HG03097 (cell line): ENCODE measurements around the gene CARMIL1.

ENCODE experiments used
- ATAC-seq: cut with Tn5 transposase; IDR thresholded peaks from one replicate; pipeline ENCODE4 v1.9.1; 2021; ENCODE audit not compliant: unreplicated experiment, low FRiP score

The CARMIL1 gene

DNA sequence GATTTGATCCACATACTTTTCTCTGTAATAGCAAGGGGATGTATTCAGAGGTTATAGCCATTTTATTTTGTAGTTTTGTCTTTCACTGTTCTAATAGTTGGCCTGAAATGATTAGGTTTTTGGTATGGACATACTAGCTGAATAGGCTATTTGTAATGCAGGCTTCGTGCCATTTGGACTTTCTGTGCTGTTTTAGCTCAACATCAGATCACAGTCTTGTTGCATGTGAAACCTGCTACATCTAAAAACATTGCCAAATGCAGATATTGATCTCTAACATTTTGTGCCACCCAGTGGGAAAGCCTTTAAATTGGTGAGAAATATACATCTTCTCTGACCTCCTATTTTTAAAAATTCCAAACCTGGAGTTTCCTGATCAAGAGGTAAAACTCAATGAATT, 215.3 kb downstream of the CARMIL1 start:
- no peak for ATAC-seq

DNA sequence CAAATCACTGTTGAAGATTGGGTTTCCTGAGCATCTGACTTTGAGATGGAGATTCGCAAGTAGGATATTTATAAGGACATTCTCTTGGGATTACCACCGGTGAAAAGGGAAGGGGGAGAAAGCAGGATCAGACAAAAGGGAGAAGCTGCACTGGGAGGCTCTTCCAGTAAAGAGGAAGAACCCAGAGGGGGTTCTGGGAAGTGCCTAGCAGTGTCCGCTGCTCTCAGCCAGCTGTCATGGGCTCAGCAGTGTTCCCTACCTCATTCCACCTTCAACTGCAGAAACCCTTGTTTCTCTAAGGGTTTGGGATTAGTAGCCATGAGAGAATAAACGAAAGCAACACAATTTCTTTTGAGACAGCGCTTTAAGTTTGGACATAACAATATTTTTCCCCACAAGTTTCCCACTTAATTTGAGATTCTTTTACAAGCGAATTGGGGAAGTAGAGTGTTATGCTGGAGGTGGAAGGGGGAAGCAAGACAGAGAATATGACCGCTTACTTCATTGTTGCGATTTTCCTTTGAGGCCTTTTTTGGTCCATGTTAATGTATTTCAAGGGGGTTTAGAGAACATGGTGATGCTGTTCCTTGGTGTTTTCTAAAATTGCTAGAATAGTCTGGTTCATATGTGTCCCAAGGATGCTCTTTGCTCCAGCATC, 218.3 kb downstream of the CARMIL1 start:
- ATAC-seq, result no peak

DNA sequence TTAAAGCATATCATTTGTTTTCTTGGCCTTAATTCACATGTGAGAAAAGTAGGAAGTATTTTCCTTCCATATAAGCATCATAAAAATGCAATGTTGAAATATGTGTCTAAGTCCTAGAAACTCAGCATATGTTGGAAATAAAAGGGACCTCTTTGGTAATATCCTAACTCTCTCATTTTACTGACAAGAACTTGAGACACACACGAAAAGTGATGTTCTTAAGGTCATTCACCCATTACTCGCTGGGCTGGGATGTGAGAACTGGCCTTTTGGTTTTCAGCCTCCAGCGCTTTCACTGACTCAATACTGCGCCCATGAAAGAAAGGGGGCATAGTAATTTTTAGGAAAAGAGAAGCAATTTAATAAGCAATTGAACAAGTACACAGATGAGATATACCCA, 219.3 kb downstream of the CARMIL1 start:
- no peak for ATAC-seq

DNA sequence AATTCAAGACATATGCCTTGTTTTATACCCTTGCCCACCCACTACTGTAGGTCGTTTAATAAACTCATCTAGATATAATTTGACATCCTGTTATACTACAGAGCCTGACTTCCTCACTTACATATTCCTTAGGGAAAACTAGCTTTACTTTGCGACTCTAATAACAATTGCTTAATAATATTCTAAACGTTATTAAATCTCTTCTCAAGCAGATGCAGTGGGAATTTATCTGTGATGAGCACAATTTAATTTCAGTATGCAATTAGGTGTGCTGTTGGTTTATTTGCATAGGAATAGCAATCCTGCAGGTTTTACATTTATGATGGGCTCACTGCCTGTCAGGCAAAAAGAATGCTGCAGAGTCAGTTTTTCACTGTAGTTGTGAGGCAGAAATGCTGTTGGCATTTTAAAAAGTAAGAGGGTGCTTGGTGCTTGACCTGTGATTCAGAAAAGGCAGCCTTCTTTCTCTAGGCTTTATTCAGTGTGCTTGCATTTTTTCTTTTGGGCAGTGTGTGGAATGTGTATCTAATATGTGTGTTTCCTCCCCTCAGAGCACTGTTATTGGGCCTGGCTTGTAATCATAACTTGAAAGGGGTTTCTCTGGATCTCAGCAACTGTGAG, 220.6 kb downstream of the CARMIL1 start:
- no peak for ATAC-seq

DNA sequence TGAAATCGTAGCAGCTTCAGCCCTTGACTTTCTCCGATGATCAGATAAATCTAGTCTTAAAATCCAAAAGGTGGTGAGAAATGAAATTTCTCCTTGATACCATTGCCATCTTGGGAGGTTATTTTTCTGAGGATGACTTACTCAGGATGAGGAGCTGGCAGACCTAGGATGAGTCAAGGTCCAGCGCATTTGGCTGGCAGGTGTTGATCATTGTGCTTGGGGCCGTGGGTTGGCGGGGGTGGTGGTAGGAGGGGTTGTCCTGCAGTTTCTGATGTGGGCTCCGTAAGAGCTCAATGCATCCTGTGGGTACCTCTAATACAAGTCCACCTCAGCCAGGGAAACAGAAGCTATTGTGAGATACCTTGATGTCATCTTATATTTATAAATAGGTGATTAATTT, 224.5 kb downstream of the CARMIL1 start:
- no peak for ATAC-seq

DNA sequence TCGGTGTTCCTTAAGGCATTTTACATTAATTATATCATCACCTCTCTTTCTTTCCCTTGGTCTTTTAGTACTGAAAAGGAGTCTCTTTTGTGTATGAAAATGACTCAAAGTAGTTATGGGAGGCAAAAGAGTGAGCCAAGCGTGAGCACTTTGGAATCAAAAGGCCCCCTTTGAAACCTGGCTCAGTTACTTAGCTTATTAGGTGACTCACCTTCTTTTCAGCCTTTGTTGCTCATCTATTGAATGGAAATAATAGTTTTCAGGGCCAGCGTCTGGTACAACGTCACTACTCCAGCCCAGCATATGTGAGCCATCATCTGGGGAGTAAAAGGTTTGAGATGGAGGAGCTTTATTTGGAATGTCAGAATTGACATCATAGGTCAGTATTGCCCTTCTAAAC, 225.5 kb downstream of the CARMIL1 start:
- ATAC-seq, result no peak

DNA sequence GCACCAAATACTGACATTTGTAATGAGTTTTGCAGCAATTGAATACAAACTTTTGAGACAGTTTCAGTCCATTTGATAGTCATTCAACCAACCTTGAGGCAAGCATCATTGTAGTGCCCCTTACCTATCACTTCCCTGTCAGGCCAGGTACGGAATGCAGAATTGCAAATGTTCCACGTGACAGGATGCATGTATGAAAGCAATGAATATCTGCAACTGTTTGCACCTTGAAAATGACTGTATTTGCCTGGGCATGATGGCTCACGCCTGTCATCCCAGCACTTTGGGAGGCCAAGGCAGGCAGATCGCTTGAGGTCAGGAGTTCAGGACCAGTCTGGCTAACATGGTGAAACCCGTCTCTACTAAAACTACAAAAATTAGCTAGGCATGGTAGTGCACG, 226.8 kb downstream of the CARMIL1 start:
- no peak for ATAC-seq

DNA sequence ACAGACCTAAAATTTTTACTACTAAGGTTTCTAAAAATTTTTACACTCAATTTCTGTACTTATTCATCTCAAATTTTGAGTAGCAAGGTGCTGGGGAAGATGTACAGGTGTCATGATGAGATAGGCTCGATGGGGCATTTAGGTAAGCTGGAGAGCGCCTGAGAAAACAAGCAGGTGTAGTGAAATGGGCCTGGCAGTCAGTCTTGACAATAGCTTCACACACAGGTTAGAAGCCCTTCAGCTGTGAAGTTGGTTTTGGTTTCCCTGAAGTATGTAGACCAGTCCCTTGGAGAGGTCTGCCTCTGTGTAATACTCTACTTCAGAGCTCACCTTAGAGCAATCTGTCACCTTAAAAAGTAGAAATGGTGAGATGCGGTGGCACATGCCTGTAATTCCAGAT, 228.9 kb downstream of the CARMIL1 start:
- no peak for ATAC-seq

DNA sequence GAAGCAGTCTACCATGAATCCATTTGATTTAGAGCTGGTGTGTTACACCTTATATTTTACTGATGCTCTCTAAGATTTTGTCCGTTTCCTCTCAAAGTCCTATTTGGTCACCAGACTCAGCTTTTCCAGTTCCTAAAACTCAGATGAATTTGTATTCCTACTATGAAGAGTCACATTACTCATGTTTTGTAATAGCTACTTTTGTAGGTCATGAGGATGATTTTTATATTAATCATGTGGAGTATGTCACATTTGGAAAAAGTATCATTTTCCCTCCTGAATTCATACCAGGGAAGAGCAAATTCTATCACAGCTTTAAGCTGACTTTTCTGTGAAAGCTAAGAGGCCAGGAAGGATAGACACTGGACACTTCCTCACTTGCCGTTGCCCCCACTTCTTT, 232.2 kb downstream of the CARMIL1 start:
- ATAC-seq, result no peak

DNA sequence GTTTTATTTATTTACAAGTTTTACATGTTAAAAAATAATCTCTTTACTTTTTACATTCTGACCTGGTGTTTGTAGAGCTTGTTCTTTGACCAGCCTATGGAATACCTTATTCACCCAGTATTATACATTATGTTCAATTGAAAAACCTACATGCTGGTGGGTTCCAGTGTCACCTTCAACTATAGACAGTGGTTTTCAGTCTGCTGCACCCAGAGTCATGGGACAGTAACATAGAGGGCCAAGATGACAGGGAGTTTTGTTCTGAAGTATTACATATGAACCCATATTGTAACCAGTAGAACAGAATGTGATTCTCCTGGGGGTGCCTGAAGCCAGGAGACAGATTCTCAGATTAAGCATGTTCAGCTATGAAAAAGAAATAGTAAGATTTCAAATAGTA, 233.4 kb downstream of the CARMIL1 start:
- ATAC-seq, result no peak

DNA sequence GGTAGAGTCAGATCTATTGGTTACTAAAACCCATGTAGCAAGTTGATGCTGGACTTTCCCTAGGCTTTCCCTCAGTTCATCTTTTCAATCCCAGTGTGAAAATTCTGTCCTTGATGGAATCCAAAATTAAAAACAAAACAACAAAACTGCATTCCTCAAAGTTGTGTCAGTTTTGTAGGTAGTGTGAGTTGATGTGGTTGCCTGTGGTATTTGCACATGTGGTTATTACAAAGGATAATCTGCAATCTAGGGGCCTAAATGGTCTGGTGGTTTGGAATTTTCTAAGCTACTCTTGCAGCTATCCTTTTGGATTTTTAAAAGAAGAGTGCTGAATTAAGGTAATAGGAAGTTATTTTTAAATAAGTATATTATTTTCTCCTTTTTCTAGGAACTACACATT, 240.7 kb downstream of the CARMIL1 start:
- ATAC-seq, result no peak

DNA sequence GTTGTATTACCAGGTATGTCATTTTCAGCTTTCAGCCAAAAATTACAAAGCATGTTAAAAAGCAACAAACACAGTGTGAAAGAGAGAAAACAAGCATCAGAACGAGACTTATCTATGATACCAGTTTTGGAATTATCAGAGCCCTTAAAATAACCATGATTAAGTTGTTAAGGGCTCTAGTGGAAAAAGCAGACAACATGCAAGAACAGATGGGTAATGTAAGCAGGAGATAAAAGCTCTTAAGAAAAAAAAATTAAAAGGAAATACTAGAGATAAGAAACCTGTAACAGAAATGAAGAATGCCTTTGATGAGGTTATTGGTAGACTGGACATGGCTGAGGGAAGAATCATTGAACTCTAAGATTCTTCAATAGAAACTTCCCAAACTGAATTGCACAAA, 245.4 kb downstream of the CARMIL1 start:
- no peak for ATAC-seq

DNA sequence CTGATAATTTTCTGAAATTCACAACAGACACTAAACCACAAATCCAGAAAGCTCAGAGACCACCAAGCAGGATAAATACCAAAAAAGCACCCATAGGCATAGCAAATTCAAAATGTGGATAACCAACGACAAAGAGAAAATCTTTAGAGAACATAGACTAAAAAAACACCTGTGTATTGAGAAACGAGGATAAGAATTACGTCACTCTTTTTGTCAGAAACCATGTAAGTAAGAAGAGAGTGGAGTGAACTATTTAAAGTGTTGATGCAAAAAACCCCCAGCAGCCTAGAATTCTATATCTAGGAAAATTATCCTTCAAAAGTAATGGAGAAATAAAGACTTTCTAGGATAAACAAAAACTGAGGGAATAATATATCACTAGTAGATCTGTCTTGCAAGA, 245.9 kb downstream of the CARMIL1 start:
- no peak for ATAC-seq

DNA sequence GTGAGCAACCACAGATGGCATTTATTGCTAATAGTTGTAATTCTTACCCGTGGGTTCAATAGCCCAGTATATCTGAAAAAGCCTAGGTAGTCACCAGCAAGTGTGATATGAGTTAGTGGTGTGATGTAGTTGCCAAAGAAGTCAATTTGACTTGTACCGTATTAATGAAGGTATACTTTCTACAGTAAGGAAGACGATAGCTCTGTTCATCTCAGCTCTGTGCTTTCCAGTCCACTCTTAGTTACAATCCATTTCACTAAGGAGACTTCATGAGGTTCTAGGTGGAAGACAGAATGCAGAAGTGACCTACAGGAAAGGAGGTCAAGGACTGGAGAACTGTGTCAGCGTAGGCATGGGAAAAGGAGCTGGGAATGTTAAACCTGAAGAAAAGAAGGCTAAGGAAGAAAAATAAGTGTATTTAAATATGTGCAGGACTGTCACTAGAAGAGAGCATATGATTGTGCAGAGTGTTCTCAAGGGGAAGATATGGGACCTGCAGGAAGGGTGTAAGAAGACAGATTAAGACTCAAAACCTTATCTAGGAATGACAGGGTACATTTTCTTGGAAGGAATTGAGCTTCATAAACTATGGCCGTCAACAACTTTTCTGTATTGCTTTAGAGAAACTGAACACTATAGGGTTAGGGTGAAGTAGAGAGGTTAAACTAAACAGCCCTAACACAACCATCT, 255.9 kb downstream of the CARMIL1 start:
- ATAC-seq, result no peak

DNA sequence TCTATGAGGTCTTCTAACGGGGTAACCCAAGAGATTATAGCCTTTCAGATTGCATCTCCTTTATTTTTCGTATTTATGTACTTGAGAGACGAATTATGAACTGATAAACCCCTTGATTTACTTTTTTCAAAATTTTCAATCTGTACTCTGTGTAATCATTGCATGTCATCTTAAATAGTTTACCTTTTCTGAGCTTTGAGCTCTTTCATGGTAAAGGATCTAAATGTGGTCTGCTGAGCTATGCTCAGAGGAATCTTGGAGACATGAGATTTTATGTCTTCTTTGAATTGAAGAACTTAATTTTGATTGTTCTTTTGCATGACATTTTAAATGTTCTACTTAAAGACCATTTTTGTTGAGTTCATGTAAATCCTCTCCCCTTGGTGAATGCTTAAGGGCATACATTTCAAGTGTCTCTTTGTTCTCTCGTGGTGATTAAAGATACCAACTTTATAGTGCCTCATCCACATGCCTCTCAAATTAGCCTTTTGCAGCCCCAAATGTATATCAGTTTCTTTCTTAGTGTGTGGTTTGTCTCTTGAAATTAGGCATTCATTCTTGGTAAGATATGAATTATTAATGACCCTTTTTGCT, 256.6 kb downstream of the CARMIL1 start:
- no peak for ATAC-seq

DNA sequence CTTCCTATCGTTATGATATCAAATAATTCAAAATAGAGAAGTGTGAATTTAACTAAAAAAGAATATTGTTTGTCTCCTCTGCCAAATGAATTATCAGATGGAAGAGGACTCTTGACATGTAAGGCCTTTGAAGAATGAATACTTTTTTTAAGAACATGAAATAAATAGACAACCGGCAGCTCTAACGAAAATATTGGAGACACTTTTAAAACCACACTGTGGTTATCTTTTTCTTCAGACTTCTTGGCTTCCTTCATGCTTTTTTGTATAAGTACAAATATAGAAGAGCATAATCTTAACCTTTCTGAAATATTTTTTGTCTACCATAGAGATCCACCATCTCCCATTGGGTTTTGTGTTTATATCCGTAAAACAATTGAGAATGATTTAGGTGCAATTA, 257.6 kb downstream of the CARMIL1 start:
- ATAC-seq, result no peak

DNA sequence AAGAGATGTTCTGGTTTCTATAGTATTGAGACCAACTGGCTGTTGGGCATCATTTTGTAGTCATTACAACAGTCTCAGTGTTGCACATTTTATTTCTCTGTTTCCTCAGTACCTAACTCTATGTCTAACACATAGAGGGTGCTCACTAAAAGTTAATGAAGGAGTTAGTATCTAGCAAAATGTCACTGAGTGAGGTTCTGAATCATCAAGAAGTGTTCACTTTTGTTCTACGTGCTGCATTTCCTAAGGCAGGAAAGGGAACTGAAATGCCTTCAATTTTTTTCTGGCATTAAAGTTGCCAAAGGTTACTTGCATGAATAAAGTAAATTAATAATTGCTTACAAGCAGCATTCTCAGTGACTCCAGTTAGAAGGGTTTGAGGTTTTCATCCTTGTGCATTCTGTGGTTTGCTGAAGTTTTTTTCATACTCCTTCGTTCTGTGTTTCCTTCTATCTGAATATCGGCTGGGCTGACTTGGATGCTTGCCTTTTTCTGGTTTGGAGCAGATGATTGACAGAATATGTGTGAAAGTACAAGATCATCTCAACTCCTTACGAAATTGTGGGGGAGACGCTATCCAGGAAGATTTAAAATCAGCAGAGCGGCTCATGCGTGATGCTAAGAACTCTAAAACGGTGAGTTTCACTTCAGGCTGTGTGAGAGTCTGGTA, 258.3 kb downstream of the CARMIL1 start:
- no peak for ATAC-seq

DNA sequence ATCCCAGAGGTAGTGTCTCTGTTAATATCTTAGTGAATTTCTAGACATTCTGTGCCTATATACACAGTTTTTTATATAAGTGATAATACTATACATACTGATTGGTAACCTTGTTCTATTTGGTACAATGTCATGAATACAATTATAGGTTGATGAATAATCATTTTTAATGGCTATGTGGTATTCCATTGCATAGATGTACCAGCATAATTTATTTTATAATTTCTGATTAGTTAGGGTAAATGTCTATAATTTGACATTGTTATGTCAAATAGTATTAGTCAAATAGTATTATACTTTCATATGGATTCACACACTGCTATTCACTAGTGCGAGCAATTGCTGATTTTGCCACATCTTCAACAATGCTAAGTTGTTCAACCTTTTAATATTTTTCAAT, 262.1 kb downstream of the CARMIL1 start:
- no peak for ATAC-seq

DNA sequence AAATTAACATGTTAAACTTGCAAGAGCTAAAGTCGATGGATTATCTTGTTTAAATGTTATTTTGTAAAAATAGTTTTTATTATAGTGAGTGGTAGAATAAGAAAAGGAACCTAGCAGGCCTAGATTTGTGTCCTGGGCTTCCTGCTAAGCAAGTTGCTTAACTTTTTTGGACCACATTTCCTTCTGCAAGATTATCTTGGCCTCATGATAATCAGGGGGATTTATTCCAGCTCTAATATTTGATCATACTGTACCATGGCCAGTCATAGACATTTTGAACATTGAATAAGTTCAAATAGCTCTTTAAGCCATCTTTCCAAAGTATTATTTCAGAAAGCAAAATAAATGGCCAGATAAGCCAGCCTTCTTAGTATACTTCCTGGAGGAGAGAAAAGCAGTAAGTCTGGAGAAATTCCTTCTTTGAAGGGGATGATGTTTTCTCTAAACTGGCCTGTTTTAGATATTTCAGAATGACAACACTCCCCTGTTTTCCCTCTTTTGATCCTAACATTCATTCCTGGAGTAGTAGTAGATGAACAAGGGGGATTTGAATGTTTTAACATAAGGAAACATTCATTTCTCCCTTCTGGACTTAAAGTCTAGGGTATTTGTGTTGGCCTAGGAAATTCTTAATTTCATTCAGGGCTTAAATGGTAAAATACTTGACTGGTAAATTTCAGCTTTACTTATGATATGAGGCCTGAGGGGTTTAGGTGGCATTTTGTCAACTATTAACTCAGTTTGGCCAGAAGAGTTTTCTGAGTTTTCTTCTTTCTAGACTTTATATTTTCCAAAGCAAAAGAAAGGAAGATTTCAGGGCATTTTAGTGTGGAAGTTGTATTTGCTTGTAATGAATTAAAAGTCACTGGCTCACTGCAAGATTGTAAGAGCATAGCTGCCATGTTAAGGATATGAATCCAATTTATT, 264.1 kb downstream of the CARMIL1 start:
- no peak for ATAC-seq

DNA sequence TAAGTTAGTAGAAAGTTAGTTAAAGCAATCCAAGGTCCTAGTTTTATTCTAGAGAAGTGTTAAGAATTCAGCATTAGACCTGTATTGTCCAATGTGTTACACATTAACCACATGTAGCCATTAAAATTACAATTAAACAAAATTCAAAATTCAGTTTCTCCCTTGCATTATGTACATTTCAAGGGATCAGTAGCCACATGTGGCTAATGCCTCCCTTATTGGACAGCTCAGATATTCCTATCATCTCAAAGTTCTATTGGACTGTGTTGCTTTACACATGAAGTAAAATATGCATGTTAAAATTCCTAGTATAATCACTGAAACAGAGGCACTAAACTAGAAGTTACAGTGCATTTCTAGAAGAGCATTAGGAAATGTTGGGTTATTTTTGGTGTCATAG, 265.7 kb downstream of the CARMIL1 start:
- no peak for ATAC-seq
